HG03354 (cell line): ENCODE measurements around the gene FAR1.

Source experiments
- ATAC-seq: cut with Tn5 transposase; IDR thresholded peaks from one replicate; pipeline ENCODE4 v1.9.1; 2021; ENCODE audit warnings: mild to moderate bottlenecking; ENCODE audit not compliant: unreplicated experiment, poor library complexity, severe bottlenecking

FAR1 gene

DNA sequence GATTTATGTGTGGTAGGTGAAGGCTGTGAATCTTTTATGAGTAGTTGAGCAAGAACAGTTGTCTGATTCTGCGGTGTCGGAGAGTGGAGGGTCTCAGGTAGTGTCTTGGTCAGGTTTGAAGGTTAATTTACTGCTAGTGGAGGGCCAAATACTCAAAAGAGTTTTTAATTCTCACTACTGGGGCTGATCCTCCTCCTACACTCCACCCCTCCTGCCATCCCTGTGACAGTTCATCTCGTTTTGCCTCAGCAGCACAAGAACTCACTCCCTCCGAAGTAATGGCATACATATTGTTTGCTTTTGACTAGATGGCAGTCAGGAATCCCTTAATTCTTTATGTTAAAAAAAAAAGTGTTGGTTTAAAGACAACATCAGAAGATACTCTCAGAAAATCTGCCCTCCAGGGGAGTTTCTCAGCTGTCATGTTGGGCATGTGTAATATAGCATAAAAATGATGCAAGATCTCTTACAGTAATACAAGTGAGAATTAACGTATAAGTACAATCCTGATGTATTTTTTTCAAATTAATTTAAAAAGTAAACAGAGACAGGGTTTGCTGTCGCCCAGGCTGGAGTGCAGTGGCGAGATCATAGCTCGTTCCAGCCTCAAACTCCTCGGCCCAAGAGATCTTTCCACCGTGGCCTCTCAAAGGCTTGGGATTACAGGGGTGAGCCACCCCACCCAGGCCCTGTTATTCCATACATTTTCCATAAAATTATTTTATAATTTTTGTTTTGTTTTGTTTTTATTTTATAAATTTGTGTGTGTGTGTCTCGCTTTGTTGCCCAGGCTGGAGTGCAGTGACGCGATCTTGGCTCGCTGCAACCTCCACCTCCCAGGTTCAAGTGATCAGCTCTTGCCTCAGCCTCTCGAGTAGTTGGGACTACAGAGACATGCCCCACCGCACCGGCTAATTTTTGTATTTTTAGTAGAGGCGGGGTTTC lies 1.3 kb downstream of the FAR1 start:
- ATAC-seq: no peak

DNA sequence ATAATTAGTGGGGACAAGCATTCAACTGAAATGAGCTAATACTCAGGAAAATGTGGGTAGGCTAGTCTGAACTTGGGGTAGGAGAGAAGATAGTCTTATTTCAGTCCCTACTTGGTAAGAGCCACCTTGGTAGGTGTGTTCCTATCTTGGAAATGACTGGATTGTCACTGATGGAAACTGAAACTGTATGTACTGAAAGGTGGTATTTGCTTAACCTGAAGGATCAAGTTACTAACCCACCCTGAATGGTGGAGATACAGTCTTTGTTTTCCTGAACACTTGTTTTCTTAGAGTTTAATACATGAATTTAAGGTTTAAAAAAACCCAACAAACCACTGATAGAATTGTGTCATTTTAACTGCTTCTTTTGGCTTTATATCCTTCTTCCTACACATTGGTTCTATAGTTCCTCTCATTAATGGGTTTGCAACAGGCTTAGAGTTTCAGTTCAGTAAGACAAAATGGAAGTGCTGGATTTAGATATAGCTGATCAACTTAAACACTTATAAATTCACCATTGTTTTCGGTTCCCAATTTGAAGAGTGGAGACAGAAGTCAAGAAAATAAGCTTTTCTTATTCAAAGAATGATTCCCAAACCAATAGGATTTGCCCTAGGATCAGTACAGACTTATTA lies 4.2 kb downstream of the FAR1 start:
- ATAC-seq: no peak

DNA sequence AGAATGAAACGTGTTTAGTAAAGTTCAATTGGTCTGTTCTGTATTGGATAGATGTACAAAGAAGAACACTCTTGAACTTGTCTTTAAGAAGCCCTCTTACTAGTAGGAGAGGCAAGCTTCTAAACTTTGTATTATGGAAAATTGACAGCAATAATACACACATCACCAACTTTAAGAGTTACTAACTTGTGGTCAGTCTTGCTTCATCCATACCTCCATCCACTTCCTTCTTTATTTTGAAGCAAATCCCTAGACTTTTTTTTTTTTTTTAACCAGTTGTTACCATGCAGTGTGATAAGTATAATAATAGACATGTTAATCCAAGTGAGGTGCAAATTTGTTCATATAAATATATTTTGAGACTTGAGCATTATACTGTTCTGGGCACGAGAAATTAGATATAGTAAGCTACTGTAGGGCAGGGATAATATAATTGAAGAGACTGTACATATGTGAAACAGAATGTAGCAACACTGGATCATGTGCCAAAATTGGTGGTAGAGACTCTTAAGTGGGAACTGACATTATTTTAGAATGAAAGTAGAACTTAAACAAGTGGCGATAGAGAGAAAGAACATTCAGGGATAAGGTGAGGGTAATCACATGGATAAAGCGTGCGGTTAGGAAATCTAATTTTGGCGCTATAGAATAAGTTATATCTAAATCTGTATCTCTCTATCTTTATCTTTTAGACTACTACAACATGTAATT lies 6.5 kb downstream of the FAR1 start:
- ATAC-seq: no peak

DNA sequence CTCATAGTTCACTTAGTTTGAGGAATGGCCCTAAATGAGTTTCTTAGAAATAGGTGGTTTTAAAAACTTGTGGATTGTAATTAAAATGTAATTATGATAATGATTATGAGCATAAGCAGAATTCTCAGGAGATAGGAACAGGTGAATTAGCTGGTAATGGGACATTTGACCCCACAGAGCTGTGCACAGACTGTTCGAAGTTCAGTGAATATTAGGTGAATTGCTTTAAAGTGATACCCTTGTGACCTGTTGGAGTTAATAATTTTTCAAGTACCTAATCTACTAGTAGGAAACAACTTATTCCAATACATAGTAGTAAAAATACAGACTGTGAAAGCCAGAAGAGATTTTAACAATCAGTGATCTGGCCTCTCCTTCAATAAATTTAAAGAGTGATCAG lies 8.1 kb downstream of the FAR1 start:
- ATAC-seq: no peak

DNA sequence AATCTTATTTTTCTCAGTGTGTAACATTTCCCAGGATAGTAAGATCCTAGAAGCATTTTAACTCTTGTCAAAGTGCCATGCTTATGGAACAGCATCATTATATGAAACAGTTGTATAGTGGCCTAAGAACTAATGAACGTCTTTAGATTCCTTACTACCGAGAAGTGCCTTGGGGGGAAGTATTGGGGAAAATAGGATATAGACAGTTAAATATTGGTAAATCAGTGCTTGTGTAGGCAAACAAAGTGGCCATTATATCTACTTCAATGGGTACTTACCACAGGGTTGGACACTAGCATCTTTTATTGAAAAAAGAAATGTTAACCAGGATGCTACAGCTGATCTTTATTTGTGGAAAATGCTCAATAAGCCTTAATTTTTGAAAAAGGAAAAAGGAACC lies 11.3 kb downstream of the FAR1 start:
- ATAC-seq: no peak

DNA sequence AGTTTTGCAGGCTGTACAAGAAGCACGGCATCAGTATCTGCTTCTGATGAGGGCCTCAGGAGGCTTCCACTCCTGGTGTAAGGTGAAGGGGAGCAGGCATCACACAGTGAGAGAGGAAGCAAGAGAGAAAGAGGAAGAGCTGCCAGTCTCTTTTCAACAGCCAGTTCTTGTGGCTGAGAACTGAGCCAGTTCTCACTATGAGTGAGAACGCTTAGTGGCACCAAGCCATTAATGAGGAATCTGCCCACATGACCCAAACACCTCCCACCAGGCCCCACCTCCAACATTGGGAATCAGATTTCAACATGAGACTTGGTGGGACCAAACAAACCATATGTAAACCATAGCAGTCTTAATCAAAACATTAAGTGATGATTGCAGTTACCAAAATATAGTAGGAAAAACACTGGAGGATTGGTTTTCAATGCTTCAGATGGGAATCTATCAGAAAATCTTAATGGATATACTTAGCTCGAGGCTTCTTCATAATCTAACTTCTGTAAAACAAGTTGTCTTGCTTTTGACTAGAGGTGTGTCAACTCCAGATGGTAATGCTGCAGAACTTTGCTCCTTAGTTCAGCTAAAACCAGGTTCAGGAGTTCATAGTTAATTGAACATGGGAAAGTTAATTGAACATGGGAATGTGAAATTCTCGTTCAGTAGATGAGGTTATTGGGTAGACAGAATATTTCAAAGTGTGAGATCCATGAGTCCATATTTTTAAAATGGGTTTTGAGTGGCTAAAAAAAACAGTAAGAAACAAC lies 12.2 kb downstream of the FAR1 start:
- peak; percentile 80 for ATAC-seq

DNA sequence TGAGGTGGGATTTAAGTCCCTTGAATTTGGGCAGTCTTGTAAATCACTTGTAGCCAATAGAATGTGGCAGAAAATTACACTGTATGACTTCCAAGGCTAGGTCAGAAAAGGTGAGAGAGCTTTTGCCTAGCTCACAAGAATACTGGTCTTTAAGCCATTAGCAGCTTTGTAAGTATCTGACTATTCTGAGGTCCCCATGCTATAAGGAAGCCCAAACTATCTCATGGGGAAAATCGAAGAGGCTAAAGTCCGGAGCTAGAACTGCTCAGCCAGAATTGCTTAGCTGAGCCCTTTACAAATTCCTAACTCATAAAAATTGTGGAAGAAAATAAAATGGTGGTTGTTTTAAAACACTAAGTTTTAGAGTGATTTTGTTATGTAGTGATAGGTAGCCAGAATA lies 13.0 kb downstream of the FAR1 start:
- ATAC-seq: no peak

DNA sequence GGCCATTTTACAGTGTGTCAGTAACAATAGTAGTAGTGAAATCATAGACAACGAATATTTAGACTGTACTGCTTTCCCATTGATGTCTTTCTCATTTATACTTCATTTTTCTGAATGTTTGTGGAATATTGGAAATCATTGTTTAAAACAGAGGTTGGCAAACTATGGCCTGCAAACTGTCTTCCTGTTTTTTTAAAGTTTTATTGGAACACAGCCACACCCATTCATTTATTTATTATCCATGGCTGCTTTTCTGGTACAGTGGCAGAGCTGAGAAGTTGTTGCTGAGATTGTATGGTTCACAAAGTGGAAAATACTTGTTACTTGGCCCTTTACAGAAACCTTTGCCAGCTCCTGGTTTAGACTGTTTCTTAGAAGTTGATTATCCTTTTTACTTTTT lies 13.7 kb downstream of the FAR1 start:
- no peak for ATAC-seq

DNA sequence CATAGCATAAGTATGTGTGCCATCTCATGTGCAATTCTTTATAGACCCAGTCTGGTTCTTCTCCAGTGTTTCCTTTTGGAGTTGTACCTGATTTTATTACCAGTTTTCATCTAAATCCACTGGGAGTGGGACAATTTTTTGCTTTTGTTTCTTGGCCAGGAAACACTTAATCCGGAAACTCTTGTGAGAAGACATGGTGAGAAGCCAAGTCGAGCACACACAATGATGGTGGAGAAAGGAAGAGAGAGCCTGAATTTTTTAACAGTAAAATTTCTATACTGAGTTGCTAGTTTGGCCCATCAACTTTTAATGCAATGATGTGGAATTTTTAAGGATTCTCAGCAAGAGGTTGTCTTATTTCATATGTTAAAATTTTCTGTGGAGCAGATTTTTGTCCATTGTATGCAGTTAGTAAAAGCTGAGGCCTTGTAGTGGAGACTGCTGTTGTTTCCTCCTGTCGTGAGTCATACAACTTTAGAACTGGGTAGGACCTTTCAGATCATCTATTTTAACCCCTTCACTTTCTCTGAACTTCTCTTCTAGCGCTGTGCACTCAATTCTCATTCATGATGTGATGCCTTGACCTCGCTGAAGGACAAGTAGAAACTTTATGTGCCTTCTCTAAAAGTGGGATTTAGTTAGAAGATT lies 17.1 kb downstream of the FAR1 start:
- ATAC-seq: no peak

DNA sequence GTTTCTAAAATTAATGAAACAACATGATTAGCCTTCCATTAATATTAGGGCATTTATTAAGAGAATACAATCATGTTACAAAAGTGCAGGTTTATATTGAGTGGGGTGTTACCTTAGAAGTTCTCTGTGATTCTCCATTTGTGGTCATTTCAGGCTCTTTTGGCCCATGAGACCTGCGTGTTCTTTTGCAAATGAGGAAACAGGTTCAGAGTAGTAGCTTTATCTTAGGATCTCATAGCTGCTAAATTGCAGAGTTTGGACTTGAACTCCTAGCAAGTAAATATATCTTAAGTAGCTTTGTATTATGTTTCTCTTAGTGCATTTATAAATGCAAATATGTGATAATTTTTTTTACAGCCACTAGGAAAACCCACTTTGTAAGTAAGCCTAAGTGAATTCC lies 18.3 kb downstream of the FAR1 start:
- ATAC-seq: no peak

DNA sequence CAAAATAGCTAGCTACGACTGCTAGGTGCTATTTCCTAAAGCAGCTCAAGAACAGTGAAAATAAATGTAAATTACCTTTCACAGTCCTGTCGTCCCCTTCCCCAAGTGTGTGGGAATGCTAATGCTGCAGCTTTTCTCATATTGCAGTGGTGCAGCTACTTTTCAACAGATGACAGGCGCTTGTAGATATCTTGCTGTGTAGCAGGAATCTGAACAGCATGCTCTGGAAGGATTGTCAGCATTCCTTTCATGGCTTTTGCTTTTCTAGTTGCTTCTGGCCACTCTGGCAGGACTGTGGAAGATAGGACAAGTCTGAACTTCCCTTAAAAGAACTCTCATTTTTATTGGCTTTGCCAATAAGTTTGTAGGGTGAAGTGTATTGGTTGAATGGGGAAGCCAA lies 18.8 kb downstream of the FAR1 start:
- ATAC-seq: no peak

DNA sequence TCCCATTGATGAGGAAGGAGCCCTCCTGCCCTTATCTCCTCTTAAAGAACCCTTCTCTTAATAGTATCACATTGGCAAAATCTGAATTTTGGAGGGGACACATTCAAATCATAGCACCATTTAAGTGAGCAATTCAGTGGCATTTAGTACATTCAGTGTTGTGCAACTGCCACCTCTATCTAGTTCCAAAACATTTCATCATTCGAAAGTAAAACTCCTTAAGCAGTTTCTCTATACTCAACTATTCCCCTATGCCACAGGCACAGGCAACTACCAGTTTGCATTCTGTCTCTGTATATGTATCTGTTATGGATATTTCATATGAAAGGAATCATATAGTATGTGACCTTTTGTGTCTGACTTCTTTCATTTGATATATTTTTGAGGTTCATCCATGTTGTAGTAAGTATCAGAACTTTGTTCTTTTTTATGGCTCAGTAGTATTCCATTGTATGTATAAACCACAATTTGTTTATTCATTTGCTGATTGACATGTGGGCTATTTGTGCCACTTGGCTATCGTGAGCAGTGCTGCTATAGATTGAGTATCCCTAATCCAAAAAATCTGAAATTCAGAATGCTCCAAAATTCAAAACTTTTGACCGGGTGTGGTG lies 22.9 kb downstream of the FAR1 start:
- ATAC-seq: no peak

DNA sequence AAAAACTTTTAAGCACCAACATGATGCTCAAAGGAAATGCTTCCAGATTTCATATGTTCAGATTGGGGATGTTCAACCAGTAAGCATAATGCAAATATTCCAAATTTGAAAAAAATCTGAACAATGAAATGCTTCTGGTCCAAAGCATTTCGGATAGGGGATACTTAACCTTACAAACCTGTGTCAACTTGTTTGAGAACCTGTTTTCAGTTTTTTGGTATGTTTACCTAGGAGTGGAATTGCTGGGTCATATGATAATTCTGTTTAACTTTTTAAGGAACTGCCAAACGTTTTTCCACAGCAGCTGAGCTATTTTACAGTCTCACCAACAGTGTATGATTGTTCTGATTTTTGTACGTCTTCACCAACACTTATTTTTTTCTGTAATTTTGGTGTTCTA lies 23.7 kb downstream of the FAR1 start:
- ATAC-seq: no peak

DNA sequence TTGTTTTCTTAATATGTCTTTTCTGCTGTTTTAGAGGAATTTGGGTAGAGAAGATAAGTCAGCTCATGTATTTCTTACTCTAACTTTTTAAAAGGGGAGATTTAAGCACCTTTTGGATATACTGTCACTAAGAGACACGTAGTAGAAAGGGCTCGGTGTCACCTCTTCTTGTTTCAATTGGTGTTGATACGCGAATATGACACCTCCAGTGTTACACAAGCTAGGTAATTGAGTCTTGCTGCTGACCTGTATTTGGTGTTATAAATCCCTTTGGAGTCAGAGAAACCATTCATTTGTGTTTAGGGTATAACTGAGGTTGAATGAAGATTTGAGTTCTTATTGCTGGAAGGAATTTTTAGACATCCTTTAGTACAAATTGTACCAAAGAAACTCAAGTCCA lies 25.6 kb downstream of the FAR1 start:
- no peak for ATAC-seq

DNA sequence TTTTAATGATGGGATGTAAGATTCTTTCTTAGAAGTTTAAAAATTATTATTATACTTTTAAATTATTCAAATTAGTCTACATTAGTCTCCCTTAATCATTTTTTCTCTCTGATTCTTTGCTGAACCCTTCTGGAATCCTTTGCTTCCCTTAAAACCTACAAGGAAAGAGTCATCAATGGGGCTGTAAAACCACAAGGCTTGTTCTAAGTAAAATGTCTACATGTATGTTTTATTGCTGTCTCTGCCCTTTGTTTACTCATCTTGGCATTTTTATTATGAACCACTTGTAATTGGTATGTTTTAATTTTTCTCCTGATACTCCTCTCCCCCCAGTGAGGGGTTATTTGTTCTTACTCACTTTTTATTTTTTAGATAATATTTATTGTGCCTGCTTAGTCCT lies 27.4 kb downstream of the FAR1 start:
- ATAC-seq: no peak

DNA sequence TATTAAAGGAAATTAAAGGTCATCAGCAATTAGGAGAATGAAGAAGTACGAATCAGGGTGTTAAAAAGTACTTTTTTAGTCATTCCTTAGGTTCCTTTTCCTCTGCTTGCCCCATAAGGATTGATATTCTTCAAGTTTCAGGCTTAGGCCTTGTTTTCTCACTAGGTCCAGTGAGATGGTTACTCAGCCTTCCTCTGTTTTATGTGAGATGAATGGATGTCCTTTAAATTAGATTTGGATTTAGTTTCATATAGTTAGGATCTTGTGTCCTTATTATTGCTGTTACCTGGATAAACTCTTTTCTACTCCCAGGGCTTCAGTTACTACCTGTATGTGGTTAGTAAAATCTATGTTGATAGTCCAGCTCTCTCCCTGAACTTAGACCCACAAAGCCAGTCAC lies 29.2 kb downstream of the FAR1 start:
- ATAC-seq: no peak

DNA sequence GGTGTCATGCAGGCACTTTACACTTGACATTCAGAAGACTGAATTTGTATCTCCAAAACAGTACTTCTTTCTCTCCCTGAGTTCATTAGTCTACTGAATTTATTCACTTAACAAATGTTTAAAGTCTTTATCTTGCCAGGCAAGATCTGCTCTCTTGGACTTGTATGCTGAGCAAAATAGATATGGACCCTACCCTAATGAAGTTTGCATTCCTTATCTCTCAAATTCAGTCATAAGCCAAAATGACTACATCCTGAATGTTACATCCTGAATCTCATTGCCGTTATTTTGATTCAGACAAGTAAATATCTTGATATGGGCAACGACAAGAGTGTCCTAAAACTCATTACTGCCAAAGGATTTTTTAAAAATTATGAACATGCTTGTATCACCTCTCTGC lies 29.7 kb downstream of the FAR1 start:
- no peak for ATAC-seq

DNA sequence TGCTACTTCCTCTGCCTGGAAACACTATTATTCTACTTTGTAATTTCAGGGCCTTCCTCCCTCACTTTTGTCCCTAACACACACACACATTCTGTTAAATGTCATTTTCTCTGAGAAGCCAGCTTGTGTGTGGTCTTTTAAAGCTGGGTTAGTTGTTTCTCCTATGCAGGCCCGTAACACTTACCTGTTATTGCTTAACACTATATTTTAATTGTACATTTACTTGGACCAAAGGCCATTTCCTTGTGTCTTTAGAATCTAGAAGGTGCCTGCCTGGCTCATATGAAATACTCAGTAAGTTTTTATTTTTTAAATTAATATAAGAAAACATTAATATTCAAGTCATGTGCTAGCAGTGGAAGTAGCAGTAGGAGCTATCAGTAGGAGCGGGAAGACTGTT lies 30.6 kb downstream of the FAR1 start:
- no peak for ATAC-seq

DNA sequence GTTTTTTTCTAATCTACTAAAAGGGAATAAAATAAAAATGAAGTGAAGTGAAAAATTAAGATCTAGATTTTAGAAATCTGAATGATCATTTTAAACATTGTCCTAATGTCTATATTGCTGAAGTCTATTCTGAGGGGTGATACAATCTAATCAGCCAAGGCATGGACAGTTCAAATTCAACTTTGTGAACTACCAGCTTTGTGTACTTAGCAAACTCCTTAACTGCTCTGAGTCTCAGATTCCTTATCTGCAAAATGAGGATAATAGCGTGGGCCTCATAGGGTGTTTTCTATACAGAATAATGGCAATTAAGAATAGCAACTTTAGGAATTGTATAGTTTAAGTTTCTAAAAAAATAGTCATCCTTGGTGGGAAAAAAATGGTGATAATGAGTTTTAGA lies 31.4 kb downstream of the FAR1 start:
- no peak for ATAC-seq
